Trophoblast cell (in vitro differentiated cells and primary cell): ENCODE results near the gene FABP1.

Experiments
- DNase-seq, 2 donors: peaks; one replicate each; pipeline ENCODE4 v3.0.0-alpha.2; 2016
- H2AFZ ChIP-seq: 2 replicates; pipeline ENCODE4 v1.6.1; 2013; ENCODE audit warnings: low read length, moderate library complexity, mild to moderate bottlenecking; ENCODE audit not compliant: insufficient read depth, poor library complexity
- H2AK5ac ChIP-seq: 2 replicates; pipeline ENCODE4 v1.6.1; 2013; ENCODE audit warnings: mild to moderate bottlenecking, low read length
- H2BK120ac ChIP-seq: 2 replicates; pipeline ENCODE4 v1.6.1; 2013; ENCODE audit warnings: low read length, mild to moderate bottlenecking, moderate library complexity; ENCODE audit not compliant: insufficient read depth, poor library complexity
- H2BK12ac ChIP-seq: 2 replicates; pipeline ENCODE4 v1.6.1; 2013; ENCODE audit warnings: mild to moderate bottlenecking, low read length, moderate library complexity
- H2BK5ac ChIP-seq: 2 replicates; pipeline ENCODE4 v1.6.1; 2013; ENCODE audit warnings: low read length, low read depth, moderate library complexity, mild to moderate bottlenecking; ENCODE audit not compliant: poor library complexity
- H3K14ac ChIP-seq: 2 replicates; pipeline ENCODE4 v1.6.1; 2013; ENCODE audit warnings: mild to moderate bottlenecking, low read length
- H3K18ac ChIP-seq: 2 replicates; pipeline ENCODE4 v1.6.1; 2013; ENCODE audit warnings: mild to moderate bottlenecking, low read length
- H3K23ac ChIP-seq: 2 replicates; pipeline ENCODE4 v1.6.1; 2013; ENCODE audit warnings: low read length
- H3K27ac ChIP-seq: 2 replicates; pipeline ENCODE4 v1.5.1; 2013; ENCODE audit warnings: low read depth, mild to moderate bottlenecking, inconsistent platforms, low read length, moderate library complexity
- H3K27me3 ChIP-seq: 2 replicates; pipeline ENCODE4 v1.6.1; 2013; ENCODE audit warnings: inconsistent platforms, mild to moderate bottlenecking, low read length, moderate library complexity; ENCODE audit not compliant: insufficient read depth
- H3K36me3 ChIP-seq, 2 experiments: 1 replicate in 1 of 2; 2 replicates in 1 of 2; pipeline ENCODE4 v1.6.1; 2013; ENCODE audit warnings: low read length in 2 of 2, mild to moderate bottlenecking in 2 of 2, moderate library complexity in 1 of 2; ENCODE audit not compliant: insufficient read depth in 2 of 2, control insufficient read depth in 1 of 2
- H3K4ac ChIP-seq: 2 replicates; pipeline ENCODE4 v1.6.1; 2013; ENCODE audit warnings: low read depth, mild to moderate bottlenecking, low read length, moderate library complexity
- H3K4me1 ChIP-seq, 2 experiments: 1 replicate in 1 of 2; 2 replicates in 1 of 2; pipeline ENCODE4 v1.6.1; 2013; ENCODE audit warnings: low read length in 2 of 2, mild to moderate bottlenecking in 2 of 2, moderate library complexity in 1 of 2; ENCODE audit not compliant: insufficient read depth in 2 of 2, control insufficient read depth in 1 of 2
- H3K4me2 ChIP-seq: 2 replicates; pipeline ENCODE4 v1.6.1; 2013; ENCODE audit warnings: inconsistent platforms, mild to moderate bottlenecking, low read length, moderate library complexity
- H3K4me3 ChIP-seq: 2 replicates; pipeline ENCODE4 v1.5.1; 2013; ENCODE audit warnings: mild to moderate bottlenecking, low read depth, low read length, inconsistent platforms
- H3K79me1 ChIP-seq: one replicate; pipeline ENCODE4 v1.6.1; 2013; ENCODE audit warnings: low read length
- H3K79me2 ChIP-seq: 2 replicates; pipeline ENCODE4 v1.6.1; 2013; ENCODE audit warnings: low read length, mild to moderate bottlenecking; ENCODE audit not compliant: control insufficient read depth, insufficient read depth, poor library complexity
- H3K9ac ChIP-seq: 2 replicates; pipeline ENCODE4 v1.6.1; 2013; ENCODE audit warnings: mild to moderate bottlenecking, low read length
- H3K9me3 ChIP-seq: 2 replicates; pipeline ENCODE4 v1.6.1; 2013; ENCODE audit warnings: low read depth, mild to moderate bottlenecking, control low read depth, inconsistent platforms, low read length; ENCODE audit not compliant: insufficient read depth
- H4K12ac ChIP-seq: 2 replicates; pipeline ENCODE4 v1.6.1; 2013; ENCODE audit warnings: low read depth, mild to moderate bottlenecking, low read length, moderate library complexity
- H4K8ac ChIP-seq: 2 replicates; pipeline ENCODE4 v1.6.1; 2013; ENCODE audit warnings: low read depth, mild to moderate bottlenecking, low read length, moderate library complexity
- H4K91ac ChIP-seq: one replicate; pipeline ENCODE4 v1.6.1; 2013; ENCODE audit warnings: low read depth, mild to moderate bottlenecking, low read length, moderate library complexity
- WGBS: extraction: QIAGEN DNeasy Blood & Tissue Kit; methylation state at CpG from one replicate; pipeline ENCODE4 v1.1.7; 2013; ENCODE audit warnings: missing lambda C conversion rate; ENCODE audit not compliant: insufficient read length, insufficient coverage; ENCODE audit errors: extremely low coverage; 5-methylcytosine and 5-hydroxymethylcytosine counted together

The FABP1 gene

DNA sequence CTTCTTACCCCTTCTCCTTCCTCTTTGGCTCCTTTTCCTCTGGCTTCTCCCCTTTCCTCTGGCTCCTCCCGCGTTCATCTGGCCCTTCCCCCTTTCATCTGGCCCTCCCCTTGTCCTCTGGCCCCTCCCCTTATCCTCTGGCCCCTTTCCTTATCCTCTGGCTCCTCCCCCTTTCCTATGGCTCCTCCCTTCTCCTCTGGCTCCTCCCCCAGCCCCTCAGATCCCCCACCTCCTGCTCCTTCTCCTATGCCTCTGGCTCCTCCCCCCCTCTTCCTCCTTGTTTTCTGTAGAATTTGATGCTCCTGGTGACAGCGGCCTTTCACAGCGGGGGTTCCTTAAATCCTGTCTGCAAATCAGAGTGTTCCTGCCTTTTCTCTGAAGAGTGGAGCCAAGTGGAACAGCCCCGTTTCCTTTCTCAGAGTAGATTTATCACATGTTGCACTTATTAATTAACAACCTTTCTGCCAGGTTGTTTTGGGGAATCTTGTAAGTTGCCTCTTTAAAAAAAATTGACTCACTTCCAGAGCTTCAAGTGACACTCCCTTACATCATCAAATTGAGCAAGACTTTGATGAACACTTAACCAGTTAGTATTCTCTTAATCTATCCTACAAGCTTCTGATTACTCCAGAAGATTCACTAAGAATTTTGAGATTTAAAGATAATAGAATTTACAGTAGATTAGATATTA lies 27.9 kb downstream of the FABP1 start:
- Histone ChIP-seq H3K14ac (no peak overlapping the region), H3K23ac (no peak overlapping the region), H2BK5ac (no peak overlapping the region), H4K91ac (no peak overlapping the region), H2BK120ac (no peak overlapping the region), H3K18ac (no peak overlapping the region), H3K9ac (no peak overlapping the region), H3K79me1 (no peaks in the 10 kb centered on the region), H4K12ac (no peak overlapping the region), H2AK5ac (no peak overlapping the region), H3K27ac (no peak overlapping the region), H3K9me3 (no peaks in the 10 kb centered on the region), H3K79me2 (no peaks in the 10 kb centered on the region), H3K4me1 (no peaks in the 10 kb centered on the region), H3K4me2 (no peak overlapping the region), H3K27me3 (no peaks in the 10 kb centered on the region), H4K8ac (no peak overlapping the region), H3K4ac (no peak overlapping the region), H3K36me3 (peaks cover 0 to 2% of the 10 kb centered on the region in 2 experiments), H2BK12ac (no peak overlapping the region), H2AFZ (no peak overlapping the region), H3K4me3 (peak overlapping the region; percentile 6)
- WGBS = no CpG with 5 or more reads among the region's 5 CpGs
- peak in 1 of 2 donors; percentile 23 for DNase-seq

DNA sequence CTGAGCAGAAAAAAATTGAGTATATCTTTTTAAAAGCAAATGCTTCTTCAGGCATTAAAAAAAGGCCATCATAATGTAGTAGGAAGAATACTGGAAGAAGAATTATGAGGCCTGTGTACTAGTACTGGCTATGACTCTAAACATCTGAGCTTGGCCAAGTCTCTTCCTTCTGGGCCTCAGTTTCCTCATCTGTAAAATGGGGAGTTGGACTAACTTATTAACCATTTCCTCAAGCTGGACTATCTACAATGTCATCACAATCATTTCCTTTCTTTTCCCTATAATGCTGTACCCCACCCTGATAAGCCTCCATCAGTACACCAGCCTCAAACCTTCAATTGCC lies 29.3 kb downstream of the FABP1 start:
- H2BK12ac ChIP-seq = no peak overlapping the region
- no peaks in the 10 kb centered on the region for H3K9me3 ChIP-seq
- no peak overlapping the region for H3K18ac ChIP-seq
- H3K36me3 ChIP-seq = peaks cover 0 to 2% of the 10 kb centered on the region in 2 experiments
- no peak overlapping the region for H4K91ac ChIP-seq
- H4K12ac ChIP-seq = no peak overlapping the region
- H2AFZ ChIP-seq = no peak overlapping the region
- H4K8ac ChIP-seq = no peak overlapping the region
- no peaks in the 10 kb centered on the region for H3K4me1 ChIP-seq
- no peak overlapping the region for H3K4me3 ChIP-seq
- no peak overlapping the region for H3K27ac ChIP-seq
- no peak overlapping the region for H3K4me2 ChIP-seq
- H2BK120ac ChIP-seq = no peak overlapping the region
- H2BK5ac ChIP-seq = no peak overlapping the region
- no peak overlapping the region for H3K14ac ChIP-seq
- DNase-seq = no peak
- no peaks in the 10 kb centered on the region for H3K79me1 ChIP-seq
- no peak overlapping the region for H3K9ac ChIP-seq
- no peak overlapping the region for H2AK5ac ChIP-seq
- H3K4ac ChIP-seq = no peak overlapping the region
- no peak overlapping the region for H3K23ac ChIP-seq
- H3K79me2 ChIP-seq = no peaks in the 10 kb centered on the region
- H3K27me3 ChIP-seq = no peaks in the 10 kb centered on the region

DNA sequence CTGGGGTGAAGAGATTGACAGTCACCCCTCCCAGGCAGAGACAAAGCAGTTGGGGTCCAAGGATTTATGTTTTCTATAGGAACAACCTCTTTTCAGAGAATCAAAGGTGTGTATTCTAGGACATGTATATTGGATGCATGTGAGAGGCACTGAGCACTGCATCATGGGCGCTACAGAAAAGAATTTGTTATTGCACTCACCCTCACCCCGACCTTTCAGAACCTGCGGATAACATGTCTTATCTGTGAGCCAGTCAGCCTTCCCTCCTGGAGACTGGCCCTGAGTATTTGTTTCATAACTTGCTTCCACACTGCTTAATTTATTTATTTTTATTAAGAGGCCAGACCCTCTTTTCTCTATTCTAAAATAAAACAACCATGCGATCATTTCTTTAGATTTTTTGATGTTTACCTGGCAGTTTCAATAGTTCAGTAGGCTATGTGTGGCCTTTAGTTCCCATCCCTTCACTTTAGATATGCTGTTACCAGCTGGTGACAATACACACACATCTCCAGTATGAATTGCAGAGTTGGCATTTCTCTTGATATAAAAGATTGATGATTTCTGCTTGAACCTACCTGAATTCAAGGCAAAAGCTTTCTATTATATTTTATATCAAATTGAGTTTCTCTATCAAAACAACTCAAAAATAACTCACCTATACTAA lies 29.8 kb downstream of the FABP1 start:
- Histone ChIP-seq H2BK120ac (no peak overlapping the region), H3K4me2 (no peak overlapping the region), H2BK12ac (no peak overlapping the region), H3K23ac (no peak overlapping the region), H3K18ac (no peak overlapping the region), H3K4ac (no peak overlapping the region), H3K4me1 (no peaks in the 10 kb centered on the region), H3K27ac (no peak overlapping the region), H2AK5ac (no peak overlapping the region), H3K79me2 (no peaks in the 10 kb centered on the region), H3K9ac (no peak overlapping the region), H3K27me3 (no peaks in the 10 kb centered on the region), H3K9me3 (no peaks in the 10 kb centered on the region), H3K4me3 (no peak overlapping the region), H3K14ac (no peak overlapping the region), H3K36me3 (peaks cover 0 to 2% of the 10 kb centered on the region in 2 experiments), H4K12ac (no peak overlapping the region), H2BK5ac (no peak overlapping the region), H3K79me1 (no peaks in the 10 kb centered on the region), H2AFZ (no peak overlapping the region), H4K91ac (no peak overlapping the region), H4K8ac (no peak overlapping the region)
- DNase-seq = no peak
- WGBS = no CpG with 5 or more reads among the region's 4 CpGs

DNA sequence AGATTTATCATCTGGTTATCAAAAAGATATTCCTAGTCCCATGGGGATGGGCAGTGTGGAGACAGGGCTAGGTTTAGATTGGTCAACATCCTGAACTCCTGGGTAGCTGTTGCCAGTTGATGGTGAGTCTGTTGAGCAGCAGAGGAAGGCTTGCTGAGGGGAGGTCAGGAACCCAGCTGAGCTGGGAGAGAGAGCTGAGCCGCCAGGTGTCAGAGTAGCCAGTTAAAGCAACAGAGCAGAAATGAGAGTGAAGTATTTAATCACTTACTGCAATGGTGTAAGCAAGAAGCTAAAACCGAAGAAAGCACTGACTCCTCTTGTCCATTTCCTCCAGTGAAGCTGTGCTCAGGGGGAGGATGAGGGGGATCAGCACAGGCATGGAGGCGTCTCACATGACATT lies 30.7 kb downstream of the FABP1 start:
- Histone ChIP-seq H3K4me1 (no peaks in the 10 kb centered on the region), H3K23ac (no peak overlapping the region), H3K9ac (no peak overlapping the region), H3K14ac (no peak overlapping the region), H2AFZ (no peak overlapping the region), H2BK120ac (no peak overlapping the region), H4K91ac (no peak overlapping the region), H3K18ac (no peak overlapping the region), H4K8ac (no peak overlapping the region), H2AK5ac (no peak overlapping the region), H3K27me3 (no peaks in the 10 kb centered on the region), H2BK5ac (no peak overlapping the region), H3K4me3 (no peak overlapping the region), H3K79me2 (no peaks in the 10 kb centered on the region), H3K4ac (no peak overlapping the region), H2BK12ac (no peak overlapping the region), H4K12ac (no peak overlapping the region), H3K9me3 (no peaks in the 10 kb centered on the region), H3K4me2 (no peak overlapping the region), H3K27ac (no peak overlapping the region), H3K36me3 (peaks cover 0 to 2% of the 10 kb centered on the region in 2 experiments), H3K79me1 (no peaks in the 10 kb centered on the region)
- WGBS = no CpG with 5 or more reads among the region's 3 CpGs
- no peak for DNase-seq
